ENCODE results near the gene KAZN. TPM values are rescaled to one million over a fixed set of nuclear protein-coding genes. Genes with fewer than 3 reads are reported as not detected.
"Not testable (repeated sequence)": the region's sequence is repeated elsewhere in the genome, so short reads cannot be mapped to it uniquely, and the experiment has no call there.

The KAZN gene
- polyA plus RNA-seq, 1 experiment: 5.5 TPM

DNA sequence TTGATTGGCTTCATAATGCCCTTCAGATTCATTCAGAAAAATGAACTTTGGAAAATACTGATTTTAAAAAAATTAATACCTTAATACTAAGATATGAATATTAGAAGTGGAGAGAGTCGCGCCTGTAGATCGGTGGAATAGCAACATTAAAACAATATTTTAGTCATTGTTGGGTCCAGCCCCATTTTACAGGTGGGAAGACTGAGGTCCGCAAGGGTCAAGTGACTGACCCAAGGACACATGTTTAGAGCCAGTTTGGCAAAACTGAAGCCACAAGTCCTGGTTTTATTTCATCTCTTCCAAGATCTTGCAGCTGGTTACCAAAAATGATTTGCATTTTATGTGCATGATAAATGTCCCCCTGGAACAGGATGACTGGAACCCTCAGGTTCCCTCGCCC, 441.4 kb downstream of the KAZN start:
- ChIA-PET POLR2A (no interaction called here), CTCF (no interaction called here)
- Histone ChIP-seq H3K27me3 (ENCODE audit: control insufficient read depth, insufficient read depth, low read length) (no peaks in the 10 kb centered on the region), H3K4me3 (ENCODE audit: low read depth, low read length) (no peak overlapping the region), H3K36me3 (ENCODE audit: control insufficient read depth, insufficient read depth, low read length) (peaks cover 3% of the 10 kb centered on the region)
- TF ChIP-seq, protein P1, sequence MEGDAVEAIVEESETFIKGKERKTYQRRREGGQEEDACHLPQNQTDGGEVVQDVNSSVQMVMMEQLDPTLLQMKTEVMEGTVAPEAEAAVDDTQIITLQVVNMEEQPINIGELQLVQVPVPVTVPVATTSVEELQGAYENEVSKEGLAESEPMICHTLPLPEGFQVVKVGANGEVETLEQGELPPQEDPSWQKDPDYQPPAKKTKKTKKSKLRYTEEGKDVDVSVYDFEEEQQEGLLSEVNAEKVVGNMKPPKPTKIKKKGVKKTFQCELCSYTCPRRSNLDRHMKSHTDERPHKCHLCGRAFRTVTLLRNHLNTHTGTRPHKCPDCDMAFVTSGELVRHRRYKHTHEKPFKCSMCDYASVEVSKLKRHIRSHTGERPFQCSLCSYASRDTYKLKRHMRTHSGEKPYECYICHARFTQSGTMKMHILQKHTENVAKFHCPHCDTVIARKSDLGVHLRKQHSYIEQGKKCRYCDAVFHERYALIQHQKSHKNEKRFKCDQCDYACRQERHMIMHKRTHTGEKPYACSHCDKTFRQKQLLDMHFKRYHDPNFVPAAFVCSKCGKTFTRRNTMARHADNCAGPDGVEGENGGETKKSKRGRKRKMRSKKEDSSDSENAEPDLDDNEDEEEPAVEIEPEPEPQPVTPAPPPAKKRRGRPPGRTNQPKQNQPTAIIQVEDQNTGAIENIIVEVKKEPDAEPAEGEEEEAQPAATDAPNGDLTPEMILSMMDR (IDR thresholded peaks at IDR 0.05; ENCODE audit: insufficient read depth, low read depth, low read length): no peak
- no peak for DNase-seq (ENCODE audit: low read depth)

DNA sequence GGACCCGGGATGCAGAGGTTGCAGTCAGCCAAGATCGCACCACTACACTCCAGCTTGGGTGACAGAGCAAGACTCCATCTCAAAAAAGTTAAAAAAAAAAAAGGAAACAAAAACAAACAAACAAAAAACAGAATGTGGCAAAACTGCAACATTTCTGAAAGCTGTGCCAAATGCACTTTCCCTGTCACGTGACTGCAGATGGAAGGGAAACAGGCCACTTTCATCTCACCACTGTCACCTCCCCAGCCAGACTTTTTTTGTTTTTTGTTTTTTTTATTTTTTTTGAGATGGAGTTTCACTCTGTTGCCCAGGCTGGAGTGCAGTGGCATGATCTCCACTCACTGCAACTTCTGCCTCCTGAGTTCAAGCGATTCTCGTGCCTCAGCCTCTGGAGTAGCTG, 442.2 kb downstream of the KAZN start:
- POLR2A ChIA-PET: interaction anchor here (0.6 kb wide), 1 partner anchor 618 kb away, joined by 4 read pairs; no protein-coding TSS in a partner anchor
- not testable (repeated sequence) for DNase-seq (ENCODE audit: low read depth); H3K36me3 ChIP-seq (ENCODE audit: control insufficient read depth, insufficient read depth, low read length); H3K27me3 ChIP-seq (ENCODE audit: control insufficient read depth, insufficient read depth, low read length); H3K4me3 ChIP-seq (ENCODE audit: low read depth, low read length)
- CTCF ChIA-PET: interaction anchor here (0.6 to 1.3 kb wide), 2 partner anchors 13 to 599 kb away, joined by 3 to 4 read pairs; no protein-coding TSS in a partner anchor

DNA sequence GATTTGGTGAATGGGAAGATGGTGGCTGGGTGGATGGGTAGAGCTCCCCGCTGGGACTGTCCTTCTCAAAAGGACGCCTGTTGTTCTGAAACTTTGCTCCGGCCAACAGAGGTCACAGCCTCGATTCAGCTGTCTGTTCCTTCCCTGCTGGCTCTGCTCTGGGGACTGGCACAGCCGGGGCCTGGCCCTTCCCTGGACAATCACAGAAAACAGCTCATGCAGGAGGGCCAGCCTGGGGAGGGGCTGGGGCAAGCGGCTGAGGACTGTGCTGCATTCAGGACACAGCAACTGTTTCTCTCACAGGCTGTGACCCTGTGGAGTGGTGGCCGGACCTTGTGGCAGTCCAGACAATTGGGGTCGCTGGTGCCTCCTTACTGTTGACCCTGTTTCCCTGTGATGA, 444.4 kb downstream of the KAZN start:
- TF ChIP-seq, protein P1 (IDR thresholded peaks at IDR 0.05; ENCODE audit: insufficient read depth, low read depth, low read length): no peak
- no peak for DNase-seq (ENCODE audit: low read depth)
- Histone ChIP-seq H3K4me3 (ENCODE audit: low read depth, low read length) (no peak overlapping the region), H3K36me3 (ENCODE audit: control insufficient read depth, insufficient read depth, low read length) (peaks cover 3% of the 10 kb centered on the region; the same call in 1 of the 2 replicates), H3K27me3 (ENCODE audit: control insufficient read depth, insufficient read depth, low read length) (no peaks in the 10 kb centered on the region)
- POLR2A ChIA-PET: no interaction called here
- CTCF ChIA-PET: interaction anchor here (1.2 to 1.6 kb wide), 3 partner anchors 10 to 601 kb away, joined by 3 to 5 read pairs (median 4); no protein-coding TSS in a partner anchor

DNA sequence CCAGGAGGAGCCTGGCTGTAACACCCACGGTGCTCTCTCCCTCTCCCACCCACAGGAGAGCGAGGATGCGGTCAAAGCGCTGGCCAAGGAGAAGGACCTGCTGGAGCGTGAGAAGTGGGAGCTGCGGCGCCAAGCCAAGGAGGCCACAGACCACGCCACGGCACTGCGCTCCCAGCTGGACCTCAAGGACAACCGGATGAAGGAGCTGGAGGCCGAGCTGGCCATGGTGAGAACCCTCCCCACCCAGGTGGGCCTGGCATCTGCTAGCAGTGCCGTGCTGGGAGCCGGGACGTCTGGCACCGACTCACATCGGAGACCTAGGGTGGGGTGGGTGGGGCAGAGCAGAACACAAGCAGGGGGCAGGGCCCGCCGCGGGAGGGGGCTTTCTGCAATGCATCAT, 445.4 kb downstream of the KAZN start:
- Histone ChIP-seq H3K36me3 (ENCODE audit: control insufficient read depth, insufficient read depth, low read length) (peaks cover 3% of the 10 kb centered on the region; the same call in 1 of the 2 replicates), H3K4me3 (ENCODE audit: low read depth, low read length) (no peak overlapping the region), H3K27me3 (ENCODE audit: control insufficient read depth, insufficient read depth, low read length) (no peaks in the 10 kb centered on the region)
- ChIA-PET POLR2A (no interaction called here), CTCF (no interaction called here)
- DNase-seq (ENCODE audit: low read depth): no peak
- TF ChIP-seq, protein P1 (IDR thresholded peaks at IDR 0.05; ENCODE audit: insufficient read depth, low read depth, low read length): no peak

DNA sequence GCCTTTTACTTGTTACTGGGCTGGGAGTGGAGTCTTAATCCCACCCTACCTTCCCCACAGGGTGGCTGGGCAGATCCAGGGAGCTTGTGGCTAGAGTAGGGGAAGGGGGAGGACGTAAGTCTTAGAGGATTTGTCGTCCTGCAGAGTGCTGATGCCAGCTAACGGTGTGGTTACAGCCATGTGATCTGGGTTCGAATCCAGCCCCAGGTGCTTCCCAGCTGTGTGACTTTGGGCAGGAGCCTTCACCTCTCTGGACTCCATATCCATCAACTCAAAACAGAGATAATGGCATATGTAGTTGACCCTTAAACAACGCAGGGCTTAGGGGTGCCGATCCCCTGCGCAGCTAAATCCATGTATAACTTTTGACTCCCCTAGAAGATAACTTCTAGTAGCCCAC, 446.6 kb downstream of the KAZN start:
- DNase-seq (ENCODE audit: low read depth): no peak
- TF ChIP-seq, protein P1 (IDR thresholded peaks at IDR 0.05; ENCODE audit: insufficient read depth, low read depth, low read length): no peak
- no peak overlapping the region for H3K4me3 ChIP-seq (ENCODE audit: low read depth, low read length)
- no peaks in the 10 kb centered on the region for H3K27me3 ChIP-seq (ENCODE audit: control insufficient read depth, insufficient read depth, low read length)
- CTCF ChIA-PET: interaction anchor here (0.5 to 2.7 kb wide), 6 partner anchors 11 to 266 kb away, joined by 3 to 18 read pairs (median 4); no protein-coding TSS in a partner anchor
- peaks cover 4% of the 10 kb centered on the region; the same call in 1 of the 2 replicates for H3K36me3 ChIP-seq (ENCODE audit: control insufficient read depth, insufficient read depth, low read length)
- POLR2A ChIA-PET: no interaction called here

Data from BJ (cell line).